GM21529 (cell line): Measurements from ENCODE around the gene OR9G4.
A peak's percentile ranks its signal among the peaks of the same experiment; 100 is the strongest.

Source experiments
- ATAC-seq: cut with Tn5 transposase; IDR thresholded peaks from one replicate; pipeline ENCODE4 v1.9.1; 2021; ENCODE audit not compliant: unreplicated experiment

Gene OR9G4

GRCh38 chr11:56748597-56748996 is at the start of gene OR9G4:
TSS of gene OR9G4 (minus strand) at chr11:56748697. CDS start at chr11:56743766, 4,931 bp downstream.
- no peak for ATAC-seq

GRCh38 chr11:56783448-56784041 is 35.0 kb upstream of the OR9G4 start:
- no peak for ATAC-seq

GRCh38 chr11:56782167-56782847 is 33.8 kb upstream of the OR9G4 start:
- peak; percentile 80 for ATAC-seq

GRCh38 chr11:56776809-56777208 is 28.3 kb upstream of the OR9G4 start:
- no peak for ATAC-seq

- ATAC-seq = no peak
Measured at GRCh38 chr11:56764976-56765375, 16.5 kb upstream of the OR9G4 start.

- ATAC-seq = no peak
Measured at GRCh38 chr11:56751480-56751879, 3.0 kb upstream of the OR9G4 start.

- ATAC-seq = no peak
Measured at GRCh38 chr11:56750190-56750589, 1.7 kb upstream of the OR9G4 start.

GRCh38 chr11:56740886-56741285 is 7.6 kb downstream of the OR9G4 start:
- ATAC-seq = no peak

GRCh38 chr11:56740107-56740506 is 8.4 kb downstream of the OR9G4 start:
- no peak for ATAC-seq

GRCh38 chr11:56720513-56720912 is 28.0 kb downstream of the OR9G4 start:
- ATAC-seq = no peak

- ATAC-seq = no peak
Measured at GRCh38 chr11:56716379-56716854, 32.1 kb downstream of the OR9G4 start.

GRCh38 chr11:56714206-56714605 is 34.3 kb downstream of the OR9G4 start:
- ATAC-seq = no peak

- ATAC-seq = no peak
Measured at GRCh38 chr11:56706486-56706885, 42.0 kb downstream of the OR9G4 start.

- ATAC-seq = no peak
Measured at GRCh38 chr11:56705784-56706396, 42.6 kb downstream of the OR9G4 start.

- no peak for ATAC-seq
Measured at GRCh38 chr11:56700914-56701485, 47.5 kb downstream of the OR9G4 start.

- no peak for ATAC-seq
Measured at GRCh38 chr11:56700242-56700913, 48.1 kb downstream of the OR9G4 start.

GRCh38 chr11:56698795-56699194 is 49.7 kb downstream of the OR9G4 start, which contains the start of gene OR9G1:
TSS of gene OR9G1 (plus strand) at chr11:56699095. CDS start at chr11:56700388, 1,293 bp downstream.
- no peak for ATAC-seq

GRCh38 chr11:56693428-56693827 is 55.1 kb downstream of the OR9G4 start:
- no peak for ATAC-seq
